ENCODE data around the gene ADAM19. TPM values are rescaled to one million over a fixed set of nuclear protein-coding genes. Genes with fewer than 3 reads are reported as not detected.
"Not testable (repeated sequence)": the region's sequence is repeated elsewhere in the genome, so short reads cannot be mapped to it uniquely, and the experiment has no call there.

The ADAM19 gene
- total RNA-seq, 1 donor from 2014 or later: 30.0 TPM

- no peak for DNase-seq
Measured at GRCh38 chr5:157459715-157460599, 115.6 kb downstream of the ADAM19 start, which contains the start of gene NIPAL4. Gene NIPAL4, plus strand, starts transcription at chr5:157460213. Its CDS starts 108 bp downstream, at chr5:157460321.

DNA sequence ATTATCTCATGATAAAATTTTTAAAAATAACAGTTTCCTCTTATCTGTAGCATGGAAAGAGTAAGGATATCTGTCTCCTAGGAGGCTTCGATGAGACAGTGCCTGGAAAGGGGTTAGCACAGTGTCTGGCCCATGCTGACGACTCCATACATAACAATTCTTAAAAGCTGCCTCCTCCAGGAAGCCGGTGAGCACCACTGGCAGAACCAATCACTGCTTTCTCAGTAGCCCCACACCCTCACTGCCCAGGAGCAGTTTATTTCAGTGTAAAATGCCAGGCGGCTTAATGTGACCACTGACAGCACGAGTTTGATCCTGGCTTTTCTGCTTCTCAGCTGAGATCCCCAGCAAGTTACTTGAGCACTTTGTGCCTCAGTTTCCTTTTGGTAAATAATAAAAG, 116.7 kb downstream of the ADAM19 start:
- DNase-seq: no peak

DNA sequence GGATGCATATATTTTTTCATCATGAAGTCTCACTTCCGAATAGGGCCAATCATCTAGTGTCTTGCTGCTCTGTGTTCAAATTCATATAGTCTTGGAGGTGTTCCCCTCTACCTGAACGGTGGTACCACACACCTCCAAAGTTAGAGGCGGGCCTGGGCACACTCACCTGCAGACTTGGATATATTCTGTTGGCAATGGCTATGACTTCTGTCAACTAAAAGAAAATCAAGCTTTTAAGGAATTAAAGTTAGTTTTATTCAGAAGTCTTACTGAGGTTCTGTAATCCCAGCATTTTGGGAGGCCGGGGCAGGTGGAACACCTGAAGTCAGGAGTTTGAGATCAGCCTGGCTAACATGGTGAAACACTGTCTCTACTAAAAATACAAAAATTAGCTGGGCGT, 118.2 kb downstream of the ADAM19 start:
- DNase-seq: no peak

- DNase-seq: no peak
Measured at GRCh38 chr5:157456301-157456700, 119.3 kb downstream of the ADAM19 start.

DNA sequence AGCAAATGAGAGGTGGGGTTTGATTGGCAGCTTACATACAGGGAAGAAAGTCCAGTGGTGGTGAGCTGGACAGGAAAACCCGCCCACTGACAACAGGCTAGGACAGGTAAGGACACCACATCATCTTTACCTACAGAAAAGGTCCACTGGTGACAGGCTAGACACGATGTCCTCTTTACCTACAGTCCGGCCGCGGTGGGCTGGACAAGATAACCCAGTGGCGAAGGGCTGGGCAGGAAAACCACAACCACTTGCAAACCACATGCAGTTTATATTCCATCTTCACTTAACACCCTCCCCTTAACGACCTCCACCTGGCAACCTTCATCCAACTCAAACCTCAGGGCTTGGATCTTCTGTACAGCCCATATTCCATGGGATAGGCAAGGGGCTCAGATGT, 120.5 kb downstream of the ADAM19 start:
- no peak for DNase-seq

DNA sequence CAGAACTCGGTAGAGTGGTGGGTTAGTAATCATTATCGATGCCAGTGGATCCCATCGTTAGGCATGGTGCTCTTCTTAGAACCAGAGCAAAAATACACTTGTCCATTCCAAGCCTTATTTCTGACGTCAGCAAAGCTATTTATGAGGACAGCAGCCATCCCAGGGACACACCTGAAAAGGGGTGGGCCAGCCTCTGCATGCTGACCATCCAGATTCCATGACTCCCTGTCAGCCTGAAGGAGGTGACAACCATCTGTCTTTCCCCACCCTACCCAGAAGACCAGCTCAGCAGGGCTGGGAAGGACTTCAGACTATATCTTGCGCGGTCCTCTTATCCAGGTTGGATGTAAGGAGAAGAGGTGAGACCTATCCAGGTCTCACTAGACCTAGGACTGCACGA, 121.3 kb downstream of the ADAM19 start:
- DNase-seq: no peak

GRCh38 chr5:157451806-157452205, 123.8 kb downstream of the ADAM19 start:
- no peak for DNase-seq

DNA sequence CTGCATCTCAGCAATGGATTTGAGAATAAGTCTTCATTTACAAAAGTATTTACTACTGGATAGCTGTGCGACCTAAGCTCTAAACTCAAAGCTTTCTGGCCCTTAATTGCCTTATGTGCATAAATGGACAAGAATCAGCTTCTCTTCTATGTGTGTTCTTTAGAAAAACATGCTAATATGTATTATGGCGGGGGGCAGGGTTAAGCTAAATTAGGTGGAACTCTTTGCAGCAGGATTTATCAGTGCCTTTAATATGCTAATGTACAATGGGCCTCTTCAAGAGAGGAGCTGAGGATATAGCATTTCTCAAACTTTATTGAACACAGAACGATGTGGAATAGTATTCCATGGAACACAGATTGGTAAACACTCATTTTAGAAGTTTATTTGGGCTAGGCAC, 125.6 kb downstream of the ADAM19 start:
- DNase-seq: no peak

DNA sequence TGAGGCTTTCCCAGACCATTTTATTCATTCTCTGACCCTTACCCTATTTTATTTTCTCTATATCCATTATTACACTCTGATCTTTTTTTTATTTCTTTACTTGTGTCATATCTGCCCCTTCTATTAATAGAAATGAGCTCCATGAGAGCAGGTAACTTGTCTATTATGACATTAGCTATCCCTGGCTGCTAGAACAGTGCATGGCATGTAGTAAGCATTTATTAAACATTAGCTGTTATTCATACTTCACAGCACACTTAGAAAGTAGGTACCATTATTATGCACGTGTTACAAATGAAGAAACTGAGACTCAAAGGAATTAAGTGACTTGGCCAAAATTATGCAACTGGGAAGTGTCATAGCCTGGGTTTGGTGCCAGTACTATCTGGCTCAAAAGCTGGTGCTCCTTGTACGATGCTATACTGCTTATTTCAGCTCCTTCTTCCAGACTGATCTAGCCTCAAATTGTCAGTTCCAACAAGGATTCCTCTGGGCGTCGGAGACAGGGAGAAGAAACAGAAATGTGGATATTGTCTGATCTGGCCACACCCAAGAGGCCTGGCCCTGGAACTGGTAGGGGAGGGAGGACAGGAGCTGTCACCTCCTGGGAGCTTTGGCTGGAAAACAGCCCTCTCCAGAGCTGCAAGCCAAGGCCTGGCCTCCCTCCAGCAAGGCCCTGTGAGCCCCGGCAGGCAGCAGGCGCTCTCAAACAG, 126.4 kb downstream of the ADAM19 start:
- no peak for DNase-seq

- no peak for DNase-seq
Measured at GRCh38 chr5:157447201-157447637, 128.4 kb downstream of the ADAM19 start.

DNA sequence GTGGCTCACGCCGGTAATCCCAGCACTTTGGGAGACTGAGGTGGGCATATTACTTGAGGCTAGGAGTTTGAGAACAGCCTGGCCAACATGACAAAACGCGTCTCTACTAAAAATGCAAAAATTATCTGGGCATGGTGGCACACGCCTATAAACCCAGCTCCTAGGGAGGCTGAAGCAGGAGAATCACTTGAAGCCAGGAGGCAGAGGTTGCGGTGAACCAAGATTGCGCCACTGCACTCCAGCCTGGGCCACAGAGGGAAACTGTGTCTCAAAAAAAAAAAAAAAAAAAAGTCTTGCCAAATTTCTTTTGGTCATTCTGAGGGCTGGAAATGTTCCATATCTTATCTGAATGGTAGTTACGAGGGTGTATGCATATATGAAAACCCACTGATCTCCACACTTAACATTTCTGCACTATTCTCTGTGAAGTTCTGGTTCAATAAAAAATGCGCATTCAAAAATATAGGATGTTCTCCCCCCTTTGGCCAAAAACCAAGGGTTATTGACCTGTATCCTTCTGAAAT, 129.1 kb downstream of the ADAM19 start:
- DNase-seq: no peak

DNA sequence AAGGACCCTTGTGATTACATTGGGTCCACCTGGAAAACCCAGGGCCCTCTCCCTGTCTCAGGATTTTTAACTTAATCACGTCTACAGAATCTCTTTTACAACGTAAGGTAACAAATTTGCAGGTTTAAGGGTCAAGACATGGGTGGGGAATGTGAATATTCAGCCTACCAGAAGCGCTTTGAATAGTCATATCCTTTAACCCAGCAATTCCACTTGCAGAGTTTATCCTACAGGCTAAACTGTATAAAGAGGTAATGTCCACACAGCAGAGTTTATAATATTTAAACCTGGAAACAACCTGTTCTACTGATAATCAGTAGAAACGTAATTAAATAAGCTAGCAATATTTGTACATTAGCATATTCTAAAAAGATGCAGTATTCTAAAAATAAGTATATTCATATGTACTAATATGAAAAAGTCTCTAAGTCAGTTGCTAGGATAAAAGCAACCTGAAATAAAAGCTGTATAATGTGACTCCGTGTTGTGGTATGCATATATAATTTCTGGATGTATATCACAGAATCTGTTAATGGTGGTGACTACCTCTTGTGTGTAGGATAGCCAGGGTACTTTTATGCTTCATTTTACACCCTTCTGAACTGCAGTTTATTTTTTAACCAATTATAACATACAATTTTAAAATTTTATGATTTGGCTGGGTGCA, 129.7 kb downstream of the ADAM19 start:
- no peak for DNase-seq

- no peak for DNase-seq
Measured at GRCh38 chr5:157444224-157444623, 131.4 kb downstream of the ADAM19 start.

- DNase-seq: no peak
Measured at GRCh38 chr5:157443041-157443549, 132.5 kb downstream of the ADAM19 start.

DNA sequence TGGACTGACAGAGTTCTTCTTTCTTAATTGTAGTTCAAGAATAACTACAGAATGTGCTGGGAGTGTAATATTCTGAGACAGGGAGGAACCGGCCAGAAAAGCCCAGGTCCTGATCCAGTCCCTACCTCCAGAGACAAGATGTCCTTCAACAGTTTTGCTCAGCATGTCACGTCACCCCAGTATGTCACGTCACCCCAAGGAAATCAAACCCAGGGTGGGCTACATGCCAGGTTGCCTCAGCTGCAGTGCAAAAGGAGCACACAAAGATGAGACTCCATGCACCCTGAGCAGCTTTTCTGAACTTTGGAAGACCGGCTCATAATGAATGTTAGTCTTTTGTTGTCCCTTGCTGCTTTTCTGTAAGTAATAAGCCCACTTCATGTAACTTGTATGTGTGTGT, 141.5 kb downstream of the ADAM19 start:
- no peak for DNase-seq

DNA sequence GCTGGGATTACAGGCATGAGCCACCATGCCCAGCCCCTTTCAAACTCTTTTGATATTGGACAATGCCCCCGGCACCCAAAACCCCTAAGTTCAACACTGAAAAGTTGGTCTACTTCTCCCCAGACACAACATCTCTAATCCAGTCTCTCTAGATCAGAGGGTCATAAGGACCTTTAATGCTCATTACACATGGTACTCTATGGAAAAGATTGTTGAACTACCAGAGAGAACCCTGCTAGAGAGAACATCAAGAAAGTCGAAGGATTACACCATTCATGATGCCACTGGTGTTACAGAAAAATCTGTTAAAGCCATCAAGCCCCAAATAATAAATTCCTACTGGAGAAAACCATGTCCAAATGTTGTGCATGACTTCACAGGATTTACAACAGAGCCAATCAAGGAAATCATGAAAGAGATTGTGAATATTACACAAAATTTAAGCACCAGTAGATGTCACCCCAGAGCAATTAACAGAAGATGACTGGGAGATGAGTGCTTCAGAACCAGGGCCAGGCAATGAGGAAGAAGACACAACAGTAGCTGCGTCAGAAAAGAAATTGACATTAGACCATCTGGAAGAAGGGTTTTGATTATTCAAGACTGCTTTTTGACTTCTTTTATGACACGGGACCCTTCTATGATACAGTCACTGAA, 143.9 kb downstream of the ADAM19 start:
- DNase-seq: peak; percentile 70

- DNase-seq: not testable (repeated sequence)
Measured at GRCh38 chr5:157429920-157430319, 145.7 kb downstream of the ADAM19 start.

Other genes starting within 250 kb of the ADAM19 start
- not detected in 2 replicates for gene NIPAL4, start 115.6 kb downstream of the ADAM19 start, total RNA-seq
- gene SOX30, start 76.7 kb upstream of the ADAM19 start, total RNA-seq: under 0.01 and 0.09 TPM in 2 replicates
- gene C5orf52, start 95.8 kb upstream of the ADAM19 start, total RNA-seq: not detected in 2 replicates
- gene THG1L, start 155.6 kb upstream of the ADAM19 start, total RNA-seq: 4.4 and 7.1 TPM in 2 replicates
- gene LSM11, start 167.9 kb upstream of the ADAM19 start, total RNA-seq: 8.9 and 11.2 TPM in 2 replicates

Data from dermis blood vessel endothelial cell (primary cell).